HPDE6-E6E7 (cell line): ENCODE data around the gene SGCA.

ENCODE experiments used
- DNase-seq: peaks from one replicate; pipeline ENCODE4 v3.0.0; 2011; ENCODE audit warnings: missing footprints; ENCODE audit errors: extremely low spot score

Gene SGCA

GRCh38 chr17:50134206-50135110 is 31.3 kb upstream of the SGCA start:
- DNase-seq = no peak

GRCh38 chr17:50135316-50136095 is 30.3 kb upstream of the SGCA start:
- no peak for DNase-seq

GRCh38 chr17:50136096-50136687 is 29.6 kb upstream of the SGCA start:
- DNase-seq = no peak

DNA sequence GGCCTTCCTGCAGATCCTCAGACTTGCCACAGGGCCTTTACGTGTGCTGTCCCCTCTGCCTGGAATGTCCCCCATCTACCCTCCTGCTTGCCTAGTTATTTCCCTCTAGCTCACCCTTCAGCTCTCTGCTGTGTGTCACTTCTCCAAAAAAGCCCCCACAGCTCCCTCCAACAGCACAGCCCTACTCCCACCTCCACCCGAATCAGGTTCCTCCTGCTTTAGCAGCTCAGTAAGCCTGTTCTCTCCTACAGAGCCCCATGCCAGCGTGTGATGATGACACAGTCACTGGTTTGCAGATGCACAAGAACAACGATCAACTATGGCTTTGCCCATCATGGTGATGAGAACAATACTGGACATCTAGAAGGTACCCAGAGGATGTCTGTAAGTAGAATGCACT is 28.8 kb upstream of the SGCA start:
- no peak for DNase-seq

GRCh38 chr17:50139185-50139783 is 26.5 kb upstream of the SGCA start:
- no peak for DNase-seq

DNA sequence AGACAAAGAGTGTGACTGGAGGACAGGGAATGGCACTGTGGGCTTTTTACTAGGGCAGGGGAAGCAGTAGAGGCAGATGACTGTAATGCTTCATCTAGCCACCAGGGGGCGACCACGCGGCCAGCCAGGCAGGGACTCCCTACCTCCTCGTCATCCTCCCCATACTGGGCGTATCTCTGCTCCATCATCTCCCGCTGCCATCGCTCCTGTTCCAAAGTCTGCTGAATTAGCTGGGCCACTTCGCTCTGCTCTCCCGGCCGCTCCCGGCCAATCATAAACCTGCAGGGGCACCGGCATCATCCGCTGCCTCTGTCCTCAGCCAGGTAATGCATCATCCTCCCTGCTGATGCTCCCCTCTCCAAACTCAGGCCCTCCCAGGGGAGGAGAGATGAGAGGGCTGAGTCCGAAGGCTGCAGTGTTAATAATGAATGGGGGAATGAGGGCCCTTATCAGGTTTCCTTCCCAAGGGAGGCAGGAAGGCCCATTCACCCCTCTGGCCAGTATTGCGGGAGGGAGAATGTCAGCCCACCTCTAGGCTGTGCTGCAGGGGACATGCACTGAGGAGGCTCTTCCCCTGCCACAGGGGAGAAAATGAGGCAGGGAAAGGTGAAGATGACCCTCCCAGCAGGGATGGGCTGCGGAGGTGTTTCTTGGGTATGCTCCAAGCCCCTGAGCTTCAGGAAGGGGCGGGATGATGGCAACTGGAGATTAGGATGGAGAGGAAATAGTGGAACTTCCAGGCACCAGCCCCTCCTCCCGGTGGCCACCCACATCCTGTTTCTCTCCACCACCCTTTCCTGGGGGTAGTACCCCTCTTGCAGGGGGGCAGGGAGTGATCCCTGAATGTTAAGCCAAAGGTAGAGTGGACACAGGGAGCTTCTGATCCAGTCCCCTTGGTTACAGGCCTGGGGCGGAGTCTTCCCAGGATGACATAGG is 25.6 kb upstream of the SGCA start:
- DNase-seq = no peak

GRCh38 chr17:50141026-50141744 is 24.6 kb upstream of the SGCA start:
- no peak for DNase-seq

- no peak for DNase-seq
Measured at GRCh38 chr17:50141745-50142110, 24.1 kb upstream of the SGCA start.

- no peak for DNase-seq
Measured at GRCh38 chr17:50143461-50144176, 22.2 kb upstream of the SGCA start.

GRCh38 chr17:50144355-50144754 is 21.4 kb upstream of the SGCA start:
- no peak for DNase-seq

DNA sequence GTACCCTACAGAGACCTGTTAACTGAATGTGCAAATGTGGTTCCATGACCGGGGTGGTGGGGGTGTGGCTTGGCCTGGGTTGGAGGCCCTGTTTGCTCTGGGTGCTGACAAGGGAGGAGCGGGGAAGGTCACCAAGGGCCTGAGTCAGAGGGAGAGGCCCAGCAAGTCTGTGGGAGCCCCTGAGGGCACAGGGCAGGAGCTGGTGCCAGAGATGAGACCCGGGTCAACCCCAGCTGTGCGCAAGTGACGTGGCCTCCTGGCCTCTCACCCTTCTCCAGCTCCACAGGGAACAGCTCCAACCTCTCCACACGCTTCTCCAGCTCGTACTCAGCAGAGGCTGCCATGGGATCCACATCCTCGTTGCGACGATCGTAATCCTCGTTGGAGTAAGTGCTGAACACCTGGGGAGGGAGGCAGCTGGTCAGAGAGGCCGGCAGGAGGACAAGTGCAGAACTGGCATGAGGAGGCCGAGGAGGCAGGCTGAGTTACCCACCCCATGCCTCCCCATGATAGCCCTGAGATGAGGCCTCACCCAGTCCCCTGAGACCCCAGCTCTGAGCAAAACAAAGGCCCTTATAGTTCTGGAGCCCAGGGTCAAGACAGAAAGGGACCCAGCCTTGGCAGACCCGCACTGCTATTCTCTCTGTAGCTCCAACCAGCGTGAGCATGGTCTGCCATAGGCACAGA is 20.8 kb upstream of the SGCA start:
- no peak for DNase-seq

GRCh38 chr17:50145532-50146229 is 20.1 kb upstream of the SGCA start:
- DNase-seq = no peak

- DNase-seq = no peak
Measured at GRCh38 chr17:50146230-50146926, 19.4 kb upstream of the SGCA start.

DNA sequence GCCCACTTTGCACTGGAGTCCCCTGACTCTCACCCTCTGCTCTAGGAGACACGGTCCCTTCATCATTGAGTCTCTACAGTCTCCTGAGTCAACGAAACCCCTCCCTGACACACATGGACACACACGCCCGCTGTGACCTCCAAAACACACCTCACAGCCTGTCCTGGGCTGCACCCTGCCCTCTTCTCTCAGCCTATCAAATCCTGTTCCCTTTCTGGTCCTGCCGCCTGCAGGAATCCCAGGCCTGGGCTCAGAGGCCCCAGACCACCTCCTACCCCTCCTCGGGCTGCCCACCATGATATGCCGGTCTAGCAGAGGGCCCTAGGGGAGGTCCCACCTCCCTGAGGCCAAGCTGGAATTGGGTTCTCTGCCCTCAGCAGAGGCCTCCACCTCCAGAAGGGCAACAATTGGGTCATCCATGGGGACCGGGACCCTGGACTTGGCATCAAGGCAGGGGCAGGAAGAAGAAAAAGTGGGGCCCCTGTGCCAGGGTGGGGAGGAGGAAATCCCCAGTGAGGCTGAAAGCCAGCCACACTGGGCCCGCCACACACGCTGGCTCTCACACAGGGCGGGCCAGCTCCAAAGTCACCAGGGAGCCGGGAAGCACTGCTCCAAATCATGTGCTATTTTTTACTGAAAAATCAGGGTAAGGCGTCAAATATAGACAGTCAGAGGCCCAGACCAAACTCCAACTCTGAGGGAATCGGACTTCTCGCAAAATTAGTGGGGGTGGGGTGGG is 18.7 kb upstream of the SGCA start:
- no peak for DNase-seq

DNA sequence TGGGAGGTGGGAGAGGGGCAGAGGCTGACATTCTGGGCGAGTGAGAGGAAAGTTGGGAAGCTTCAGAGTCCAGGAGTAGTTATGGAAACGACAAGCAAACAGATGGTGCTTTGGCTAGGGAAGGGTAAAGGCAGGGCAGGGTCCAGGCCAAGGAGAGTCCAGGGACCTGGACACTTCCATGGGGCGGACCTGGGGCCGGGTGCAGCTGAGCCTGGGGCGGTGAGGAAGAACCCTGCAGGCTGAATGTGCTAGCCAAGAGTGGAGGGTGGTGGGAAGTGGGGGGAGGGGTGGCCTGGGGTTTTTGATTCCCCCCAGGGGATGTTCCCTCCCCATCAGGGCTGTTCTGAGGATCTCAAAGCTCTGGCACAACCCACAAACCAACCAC is 18.0 kb upstream of the SGCA start:
- DNase-seq = no peak

DNA sequence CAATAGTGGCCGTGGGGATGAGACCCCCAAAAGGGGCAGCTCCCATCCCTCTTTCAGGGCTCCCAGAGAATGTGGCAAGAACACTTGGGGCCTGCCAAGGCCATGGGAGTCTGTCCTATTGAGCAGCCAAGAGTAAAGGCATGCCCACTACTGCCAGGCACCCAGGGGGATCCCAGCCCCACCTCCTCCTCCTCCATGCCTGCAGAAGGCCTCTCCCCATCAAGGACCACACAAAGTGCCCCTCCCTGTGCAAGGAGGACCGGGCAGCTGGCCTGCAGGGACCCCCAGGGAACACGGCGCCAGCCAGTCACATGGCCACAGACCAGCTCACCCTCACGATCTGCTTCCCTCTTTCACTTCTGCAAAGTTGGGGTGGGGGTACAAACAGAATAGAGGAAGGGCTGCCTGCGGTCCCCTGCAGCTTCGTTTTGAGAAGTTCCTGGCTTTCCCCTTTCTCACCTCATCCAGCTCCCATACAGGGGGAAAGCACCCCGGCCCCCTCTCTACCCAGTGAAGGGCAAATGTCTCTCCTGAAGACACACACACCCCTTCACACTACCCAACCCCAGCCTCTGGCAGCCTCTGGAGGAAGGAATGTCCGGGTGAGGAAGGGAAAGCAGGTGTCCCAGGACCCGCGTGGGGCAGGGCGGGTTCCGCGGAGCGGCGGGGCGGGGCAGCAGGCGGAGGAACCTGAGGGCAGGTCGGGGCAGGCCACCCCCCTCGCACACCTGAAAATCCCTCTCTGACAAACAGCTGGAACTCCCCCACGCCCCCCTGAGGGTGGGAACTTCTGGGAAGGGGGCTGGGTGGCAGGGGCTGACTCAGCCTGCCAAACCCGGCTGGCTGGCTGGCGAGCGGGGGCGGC is 17.3 kb upstream of the SGCA start:
- DNase-seq = peak; percentile 84
